ENCODE data around the gene KRTAP5-5.
"Not testable (repeated sequence)": the region's sequence is repeated elsewhere in the genome, so short reads cannot be mapped to it uniquely, and the experiment has no call there.

KRTAP5-5 gene

DNA sequence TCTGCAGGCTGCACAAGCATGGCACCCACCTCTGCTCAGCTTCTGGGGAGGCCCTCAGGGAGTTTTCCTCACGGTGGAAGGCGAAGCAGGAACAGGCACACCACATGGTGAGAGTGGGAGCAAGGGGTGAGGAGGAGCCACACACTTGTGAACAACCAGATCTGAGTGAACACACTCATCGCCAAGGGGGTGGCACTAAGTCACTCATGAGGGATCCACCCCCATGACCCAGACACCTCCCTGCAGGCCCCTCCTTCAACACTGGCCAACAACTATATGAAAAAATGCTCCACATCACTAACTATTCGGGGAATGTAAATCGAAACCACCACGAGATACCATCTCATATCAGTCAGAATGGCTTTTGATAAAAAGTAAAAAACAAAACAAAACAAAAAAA is 30.8 kb upstream of the KRTAP5-5 start:
- Histone ChIP-seq H3K36me3 (ENCODE audit: insufficient read depth, low read length) (no peaks in the 10 kb centered on the region), H3K4me3 (ENCODE audit: low read depth, low read length, poor library complexity, severe bottlenecking) (no peak overlapping the region), H2AFZ (ENCODE audit: low read length) (no peak overlapping the region), H3K79me2 (ENCODE audit: insufficient read depth, low read length) (no peaks in the 10 kb centered on the region), H3K4me2 (ENCODE audit: low read length) (no peak overlapping the region), H3K9me3 (ENCODE audit: low read length) (no peaks in the 10 kb centered on the region), H3K9me2 (ENCODE audit: low read depth, low read length) (no peaks in the 10 kb centered on the region), H3F3A (ENCODE audit: insufficient read depth, low read length) (no peaks in the 10 kb centered on the region), H3K27ac (ENCODE audit: low read depth, low read length, poor library complexity, severe bottlenecking) (no peak overlapping the region), H3K27me3 (ENCODE audit: insufficient read depth, low read length) (no peaks in the 10 kb centered on the region), H3K9ac (ENCODE audit: low read length) (no peak overlapping the region), H4K20me1 (ENCODE audit: insufficient read depth, low read length) (no peaks in the 10 kb centered on the region), H3K4me1 (ENCODE audit: insufficient read depth, low read length, severe bottlenecking) (no peaks in the 10 kb centered on the region)
- TF ChIP-seq EZH2 (IDR thresholded peaks at IDR 0.05; ENCODE audit: borderline replicate concordance, low read length) = no peak
- TF ChIP-seq, protein P1, sequence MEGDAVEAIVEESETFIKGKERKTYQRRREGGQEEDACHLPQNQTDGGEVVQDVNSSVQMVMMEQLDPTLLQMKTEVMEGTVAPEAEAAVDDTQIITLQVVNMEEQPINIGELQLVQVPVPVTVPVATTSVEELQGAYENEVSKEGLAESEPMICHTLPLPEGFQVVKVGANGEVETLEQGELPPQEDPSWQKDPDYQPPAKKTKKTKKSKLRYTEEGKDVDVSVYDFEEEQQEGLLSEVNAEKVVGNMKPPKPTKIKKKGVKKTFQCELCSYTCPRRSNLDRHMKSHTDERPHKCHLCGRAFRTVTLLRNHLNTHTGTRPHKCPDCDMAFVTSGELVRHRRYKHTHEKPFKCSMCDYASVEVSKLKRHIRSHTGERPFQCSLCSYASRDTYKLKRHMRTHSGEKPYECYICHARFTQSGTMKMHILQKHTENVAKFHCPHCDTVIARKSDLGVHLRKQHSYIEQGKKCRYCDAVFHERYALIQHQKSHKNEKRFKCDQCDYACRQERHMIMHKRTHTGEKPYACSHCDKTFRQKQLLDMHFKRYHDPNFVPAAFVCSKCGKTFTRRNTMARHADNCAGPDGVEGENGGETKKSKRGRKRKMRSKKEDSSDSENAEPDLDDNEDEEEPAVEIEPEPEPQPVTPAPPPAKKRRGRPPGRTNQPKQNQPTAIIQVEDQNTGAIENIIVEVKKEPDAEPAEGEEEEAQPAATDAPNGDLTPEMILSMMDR (IDR thresholded peaks at IDR 0.05; ENCODE audit: low read length) = no peak

DNA sequence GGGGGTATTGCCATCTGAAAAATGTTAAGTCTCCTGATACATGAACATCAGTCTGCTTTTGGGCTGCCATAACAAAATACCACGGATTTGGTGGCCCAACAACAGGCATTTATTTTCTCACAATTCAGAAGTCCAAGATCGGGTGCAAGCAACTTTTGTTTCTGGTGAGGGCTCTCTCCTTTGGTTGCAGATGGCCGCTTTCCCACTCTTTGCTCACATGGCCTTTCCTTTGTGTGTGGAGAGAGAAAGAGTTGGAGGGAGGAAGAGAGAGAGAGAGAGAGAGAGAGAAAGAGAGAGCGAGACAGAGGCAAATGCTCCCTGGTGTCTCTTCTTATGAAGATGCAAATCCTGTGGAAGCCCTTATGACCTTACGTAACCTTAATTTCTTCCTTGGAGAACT is 28.9 kb upstream of the KRTAP5-5 start:
- H4K20me1 ChIP-seq (ENCODE audit: insufficient read depth, low read length) = no peaks in the 10 kb centered on the region
- no peak overlapping the region for H3K9ac ChIP-seq (ENCODE audit: low read length)
- H2AFZ ChIP-seq (ENCODE audit: low read length) = no peak overlapping the region
- no peak overlapping the region for H3K4me2 ChIP-seq (ENCODE audit: low read length)
- H3K79me2 ChIP-seq (ENCODE audit: insufficient read depth, low read length) = no peaks in the 10 kb centered on the region
- no peaks in the 10 kb centered on the region for H3K36me3 ChIP-seq (ENCODE audit: insufficient read depth, low read length)
- no peak overlapping the region for H3K4me3 ChIP-seq (ENCODE audit: low read depth, low read length, poor library complexity, severe bottlenecking)
- H3K9me3 ChIP-seq (ENCODE audit: low read length) = no peaks in the 10 kb centered on the region
- H3K27me3 ChIP-seq (ENCODE audit: insufficient read depth, low read length) = no peaks in the 10 kb centered on the region
- TF ChIP-seq, protein P1 (IDR thresholded peaks at IDR 0.05; ENCODE audit: low read length) = no peak
- TF ChIP-seq EZH2 (IDR thresholded peaks at IDR 0.05; ENCODE audit: borderline replicate concordance, low read length) = no peak
- no peaks in the 10 kb centered on the region for H3F3A ChIP-seq (ENCODE audit: insufficient read depth, low read length)
- H3K4me1 ChIP-seq (ENCODE audit: insufficient read depth, low read length, severe bottlenecking) = no peaks in the 10 kb centered on the region
- H3K9me2 ChIP-seq (ENCODE audit: low read depth, low read length) = no peaks in the 10 kb centered on the region
- no peak overlapping the region for H3K27ac ChIP-seq (ENCODE audit: low read depth, low read length, poor library complexity, severe bottlenecking)

DNA sequence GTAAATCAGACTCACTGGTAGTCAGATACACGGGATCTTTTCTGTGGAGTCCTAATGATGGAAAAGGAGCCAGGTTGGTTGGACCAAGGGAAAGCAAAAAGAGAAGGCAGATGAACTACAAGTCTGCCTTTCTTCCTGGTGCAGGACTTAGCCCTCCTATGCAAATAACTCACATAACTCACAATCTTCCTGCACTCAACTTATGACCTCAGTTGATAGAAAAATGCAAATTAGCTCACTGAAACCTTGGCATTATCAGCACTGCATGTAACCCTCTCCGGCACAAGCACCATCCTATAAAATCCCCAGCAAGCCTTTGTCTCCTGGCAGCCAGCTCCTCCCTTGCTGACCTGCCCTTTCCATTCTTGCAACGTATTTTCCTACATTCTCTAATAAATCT is 27.9 kb upstream of the KRTAP5-5 start:
- H3K4me2 ChIP-seq (ENCODE audit: low read length); H4K20me1 ChIP-seq (ENCODE audit: insufficient read depth, low read length); H3K9me2 ChIP-seq (ENCODE audit: low read depth, low read length); H3F3A ChIP-seq (ENCODE audit: insufficient read depth, low read length); H3K27ac ChIP-seq (ENCODE audit: low read depth, low read length, poor library complexity, severe bottlenecking); H3K4me1 ChIP-seq (ENCODE audit: insufficient read depth, low read length, severe bottlenecking); H3K79me2 ChIP-seq (ENCODE audit: insufficient read depth, low read length); H3K9me3 ChIP-seq (ENCODE audit: low read length); H3K4me3 ChIP-seq (ENCODE audit: low read depth, low read length, poor library complexity, severe bottlenecking); H3K27me3 ChIP-seq (ENCODE audit: insufficient read depth, low read length); H3K9ac ChIP-seq (ENCODE audit: low read length); H3K36me3 ChIP-seq (ENCODE audit: insufficient read depth, low read length); H2AFZ ChIP-seq (ENCODE audit: low read length): not testable (repeated sequence)

DNA sequence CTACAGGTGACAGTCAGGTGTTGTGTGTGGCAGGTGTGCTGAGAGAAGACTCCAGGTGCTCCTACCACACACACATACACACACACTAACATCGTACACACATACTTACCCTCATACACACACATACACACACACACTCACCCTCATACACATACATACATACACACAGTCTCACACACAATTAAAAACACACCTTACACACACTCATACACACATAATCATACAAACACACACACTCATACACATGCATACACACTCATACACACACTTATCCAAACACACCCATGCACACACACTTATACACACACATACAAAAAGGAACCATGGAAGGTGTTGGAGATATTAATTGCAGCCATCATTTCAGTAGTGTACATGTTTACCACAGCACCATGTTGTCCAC is 25.9 kb upstream of the KRTAP5-5 start:
- Histone ChIP-seq H3K4me2 (ENCODE audit: low read length) (no peak overlapping the region), H2AFZ (ENCODE audit: low read length) (no peak overlapping the region), H3K4me3 (ENCODE audit: low read depth, low read length, poor library complexity, severe bottlenecking) (no peak overlapping the region), H3K27me3 (ENCODE audit: insufficient read depth, low read length) (no peaks in the 10 kb centered on the region), H3K9ac (ENCODE audit: low read length) (no peak overlapping the region), H4K20me1 (ENCODE audit: insufficient read depth, low read length) (no peaks in the 10 kb centered on the region), H3K27ac (ENCODE audit: low read depth, low read length, poor library complexity, severe bottlenecking) (no peak overlapping the region), H3K9me3 (ENCODE audit: low read length) (no peaks in the 10 kb centered on the region), H3K79me2 (ENCODE audit: insufficient read depth, low read length) (no peaks in the 10 kb centered on the region), H3K4me1 (ENCODE audit: insufficient read depth, low read length, severe bottlenecking) (peaks cover 4% of the 10 kb centered on the region), H3K9me2 (ENCODE audit: low read depth, low read length) (no peaks in the 10 kb centered on the region), H3K36me3 (ENCODE audit: insufficient read depth, low read length) (no peaks in the 10 kb centered on the region), H3F3A (ENCODE audit: insufficient read depth, low read length) (no peaks in the 10 kb centered on the region)
- no peak for TF ChIP-seq EZH2 (IDR thresholded peaks at IDR 0.05; ENCODE audit: borderline replicate concordance, low read length)
- TF ChIP-seq, protein P1 (IDR thresholded peaks at IDR 0.05; ENCODE audit: low read length) = no peak

All from OCI-LY1 (cell line).